Ishikawa (cell line): ENCODE results near the gene VIPR2.

ENCODE experiments used
- CEBPB ChIP-seq: IDR thresholded peaks from 2 replicates; pipeline ENCODE4 v1.6.1; 2012
- CREB1 ChIP-seq: IDR thresholded peaks from 2 replicates; pipeline ENCODE4 v1.6.1; 2012; ENCODE audit warnings: low read depth
- EGR1 ChIP-seq: IDR thresholded peaks from 2 replicates; pipeline ENCODE4 v1.6.1; 2012
- EP300 ChIP-seq: IDR thresholded peaks from 2 replicates; pipeline ENCODE4 v1.6.1; 2012; ENCODE audit warnings: borderline replicate concordance
- FOXM1 ChIP-seq: IDR thresholded peaks from 2 replicates; pipeline ENCODE4 v1.6.1; 2012; ENCODE audit warnings: low read depth, borderline replicate concordance
- NFIC ChIP-seq: IDR thresholded peaks from 2 replicates; pipeline ENCODE4 v1.6.1; 2012
- RAD21 ChIP-seq: IDR thresholded peaks from 2 replicates; pipeline ENCODE4 v1.6.1; 2012; ENCODE audit warnings: low read depth
- TAF1 ChIP-seq: IDR thresholded peaks from 2 replicates; pipeline ENCODE4 v1.6.1; 2012; ENCODE audit warnings: low read depth, mild to moderate bottlenecking
- TCF12 ChIP-seq: IDR thresholded peaks from 2 replicates; pipeline ENCODE4 v1.6.1; 2012; ENCODE audit warnings: low read depth
- TEAD4 ChIP-seq: IDR thresholded peaks from 2 replicates; pipeline ENCODE4 v1.6.1; 2012
- YY1 ChIP-seq: IDR thresholded peaks from 2 replicates; pipeline ENCODE4 v1.6.1; 2012; ENCODE audit warnings: low read depth
- ZBTB7A ChIP-seq: IDR thresholded peaks from 2 replicates; pipeline ENCODE4 v1.6.1; 2012; ENCODE audit warnings: low read depth
- TF ChIP-seq, protein P1 (sequence below): IDR thresholded peaks from 2 replicates; pipeline ENCODE4 v1.6.1; 2012; ENCODE audit warnings: low read depth, mild to moderate bottlenecking
- TF ChIP-seq, protein P2 (sequence below): IDR thresholded peaks from 2 replicates; pipeline ENCODE4 v1.6.1; 2012
- TF ChIP-seq, protein P3 (sequence below): IDR thresholded peaks from 2 replicates; pipeline ENCODE4 v1.6.1; 2012

The VIPR2 gene

GRCh38 chr7:159139639-159140038, 5.0 kb downstream of the VIPR2 start:
- TF ChIP-seq, protein P1, sequence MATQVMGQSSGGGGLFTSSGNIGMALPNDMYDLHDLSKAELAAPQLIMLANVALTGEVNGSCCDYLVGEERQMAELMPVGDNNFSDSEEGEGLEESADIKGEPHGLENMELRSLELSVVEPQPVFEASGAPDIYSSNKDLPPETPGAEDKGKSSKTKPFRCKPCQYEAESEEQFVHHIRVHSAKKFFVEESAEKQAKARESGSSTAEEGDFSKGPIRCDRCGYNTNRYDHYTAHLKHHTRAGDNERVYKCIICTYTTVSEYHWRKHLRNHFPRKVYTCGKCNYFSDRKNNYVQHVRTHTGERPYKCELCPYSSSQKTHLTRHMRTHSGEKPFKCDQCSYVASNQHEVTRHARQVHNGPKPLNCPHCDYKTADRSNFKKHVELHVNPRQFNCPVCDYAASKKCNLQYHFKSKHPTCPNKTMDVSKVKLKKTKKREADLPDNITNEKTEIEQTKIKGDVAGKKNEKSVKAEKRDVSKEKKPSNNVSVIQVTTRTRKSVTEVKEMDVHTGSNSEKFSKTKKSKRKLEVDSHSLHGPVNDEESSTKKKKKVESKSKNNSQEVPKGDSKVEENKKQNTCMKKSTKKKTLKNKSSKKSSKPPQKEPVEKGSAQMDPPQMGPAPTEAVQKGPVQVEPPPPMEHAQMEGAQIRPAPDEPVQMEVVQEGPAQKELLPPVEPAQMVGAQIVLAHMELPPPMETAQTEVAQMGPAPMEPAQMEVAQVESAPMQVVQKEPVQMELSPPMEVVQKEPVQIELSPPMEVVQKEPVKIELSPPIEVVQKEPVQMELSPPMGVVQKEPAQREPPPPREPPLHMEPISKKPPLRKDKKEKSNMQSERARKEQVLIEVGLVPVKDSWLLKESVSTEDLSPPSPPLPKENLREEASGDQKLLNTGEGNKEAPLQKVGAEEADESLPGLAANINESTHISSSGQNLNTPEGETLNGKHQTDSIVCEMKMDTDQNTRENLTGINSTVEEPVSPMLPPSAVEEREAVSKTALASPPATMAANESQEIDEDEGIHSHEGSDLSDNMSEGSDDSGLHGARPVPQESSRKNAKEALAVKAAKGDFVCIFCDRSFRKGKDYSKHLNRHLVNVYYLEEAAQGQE: no peak
- no peak for TF ChIP-seq EGR1
- no peak for TF ChIP-seq TCF12
- TF ChIP-seq CEBPB: no peak
- no peak for TF ChIP-seq RAD21
- TF ChIP-seq EP300: no peak
- no peak for TF ChIP-seq TAF1
- TF ChIP-seq TEAD4: no peak
- TF ChIP-seq, protein P2, sequence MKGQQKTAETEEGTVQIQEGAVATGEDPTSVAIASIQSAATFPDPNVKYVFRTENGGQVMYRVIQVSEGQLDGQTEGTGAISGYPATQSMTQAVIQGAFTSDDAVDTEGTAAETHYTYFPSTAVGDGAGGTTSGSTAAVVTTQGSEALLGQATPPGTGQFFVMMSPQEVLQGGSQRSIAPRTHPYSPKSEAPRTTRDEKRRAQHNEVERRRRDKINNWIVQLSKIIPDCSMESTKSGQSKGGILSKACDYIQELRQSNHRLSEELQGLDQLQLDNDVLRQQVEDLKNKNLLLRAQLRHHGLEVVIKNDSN: no peak

- TF ChIP-seq ZBTB7A: no peak
- no peak for TF ChIP-seq YY1
- TF ChIP-seq, protein P2: no peak
- no peak for TF ChIP-seq TAF1
- TF ChIP-seq NFIC: no peak
- TF ChIP-seq, protein P3, sequence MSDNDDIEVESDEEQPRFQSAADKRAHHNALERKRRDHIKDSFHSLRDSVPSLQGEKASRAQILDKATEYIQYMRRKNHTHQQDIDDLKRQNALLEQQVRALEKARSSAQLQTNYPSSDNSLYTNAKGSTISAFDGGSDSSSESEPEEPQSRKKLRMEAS: no peak
- no peak for TF ChIP-seq TEAD4
- TF ChIP-seq EGR1: no peak
- no peak for TF ChIP-seq EP300
Observed at GRCh38 chr7:159139202-159139601, 5.5 kb downstream of the VIPR2 start.

DNA sequence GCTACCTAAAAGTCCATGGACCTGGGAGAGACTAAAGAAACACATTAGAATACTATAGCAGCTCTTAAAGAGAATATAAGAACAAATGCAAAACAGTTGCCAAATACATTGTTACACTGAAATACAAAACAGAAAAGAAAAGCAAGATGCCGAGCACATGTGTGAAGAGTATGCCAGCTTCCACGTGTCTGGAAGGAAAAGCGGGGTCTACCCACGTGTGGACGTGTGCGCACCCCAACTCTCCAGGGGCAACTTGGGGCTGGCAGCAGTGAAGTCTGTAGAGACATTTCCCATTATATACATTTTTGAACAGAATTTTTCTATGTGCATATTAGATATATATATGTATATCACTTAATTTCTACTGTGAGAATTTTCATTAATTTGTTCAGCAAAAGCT, 6.2 kb downstream of the VIPR2 start:
- TF ChIP-seq CEBPB (no peak), EGR1 (no peak), CREB1 (no peak), YY1 (no peak), NFIC (no peak), TCF12 (no peak), TAF1 (no peak), RAD21 (no peak), FOXM1 (no peak), TEAD4 (no peak), EP300 (no peak)
- TF ChIP-seq, protein P3: no peak
- TF ChIP-seq, protein P1: no peak
- TF ChIP-seq, protein P2: no peak

DNA sequence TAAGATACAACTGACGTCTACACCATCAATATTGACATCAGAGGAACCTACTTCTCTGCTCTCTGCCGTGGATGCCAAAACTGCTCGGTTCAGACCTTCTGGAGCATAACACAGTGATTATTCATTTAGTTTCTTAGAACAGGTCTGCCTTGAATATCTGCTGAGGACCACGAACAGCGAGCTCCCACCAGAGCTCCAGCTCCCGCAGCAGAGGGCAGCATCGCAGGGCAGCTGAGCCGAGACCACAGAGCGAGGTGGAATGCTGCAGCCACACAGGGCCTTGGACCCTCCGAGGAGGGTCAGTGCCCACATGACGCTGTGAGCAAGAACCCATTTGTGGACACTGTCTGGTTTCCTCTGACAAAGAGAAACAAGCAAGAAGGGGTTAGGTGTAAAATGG, 6.8 kb downstream of the VIPR2 start:
- TF ChIP-seq, protein P1: no peak

DNA sequence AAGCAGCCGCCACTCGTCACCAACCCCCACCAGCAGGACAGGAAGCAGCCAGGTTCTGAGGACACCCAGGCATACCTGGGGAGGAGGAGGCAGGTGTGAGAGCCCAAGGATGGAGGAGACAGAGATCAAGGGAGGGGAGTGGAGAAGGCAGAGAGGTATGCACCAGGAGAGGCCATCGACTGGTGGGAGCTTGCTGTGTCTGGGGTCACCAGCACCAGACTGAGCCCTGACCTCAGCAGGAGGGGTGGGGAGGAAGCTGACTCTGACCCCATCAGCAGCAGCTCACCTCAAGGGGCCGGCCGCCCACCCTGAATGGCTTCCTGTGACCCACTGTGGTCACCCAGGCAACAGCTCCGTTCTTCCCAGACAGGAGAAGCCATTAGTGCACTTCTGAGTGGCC, 7.8 kb downstream of the VIPR2 start:
- no peak for TF ChIP-seq NFIC
- TF ChIP-seq YY1: no peak
- TF ChIP-seq CEBPB: no peak

DNA sequence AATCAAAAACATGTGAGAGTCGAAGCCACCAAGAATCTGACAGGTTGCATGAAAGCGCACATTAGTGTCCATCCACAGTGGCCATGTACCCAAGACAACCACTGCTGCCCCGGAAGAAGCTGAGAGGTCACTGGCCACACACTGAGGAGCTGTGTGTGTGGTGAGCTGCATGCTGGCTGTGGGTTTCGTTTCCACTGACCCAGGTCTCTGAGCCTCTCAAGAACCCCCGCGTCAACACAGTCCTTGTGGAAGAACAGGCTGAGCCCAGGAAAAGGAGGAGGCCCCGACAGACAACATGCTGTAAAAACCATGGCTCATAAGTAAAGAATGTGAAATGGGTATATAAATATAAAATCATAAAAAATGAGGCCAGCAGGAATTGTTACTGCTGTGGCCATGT, 8.2 kb downstream of the VIPR2 start:
- no peak for TF ChIP-seq YY1
- no peak for TF ChIP-seq TEAD4
- no peak for TF ChIP-seq CEBPB
- no peak for TF ChIP-seq NFIC
- TF ChIP-seq CREB1: no peak
- TF ChIP-seq EP300: no peak
- no peak for TF ChIP-seq FOXM1
- TF ChIP-seq, protein P1: no peak
- no peak for TF ChIP-seq TCF12
- no peak for TF ChIP-seq ZBTB7A
- no peak for TF ChIP-seq TAF1
- TF ChIP-seq EGR1: no peak
- TF ChIP-seq, protein P2: no peak
- no peak for TF ChIP-seq RAD21
- TF ChIP-seq, protein P3: no peak
